ENCODE data around the gene EID2B. TPM values are rescaled to one million over a fixed set of nuclear protein-coding genes. Genes with fewer than 3 reads are reported as not detected.

The EID2B gene
- total and polyA plus RNA-seq, 2 of the 13 experiments (the other 11 are each of a cell fraction or from before 2014, with no cell fraction given) = 2.5 to 3.7 TPM

DNA sequence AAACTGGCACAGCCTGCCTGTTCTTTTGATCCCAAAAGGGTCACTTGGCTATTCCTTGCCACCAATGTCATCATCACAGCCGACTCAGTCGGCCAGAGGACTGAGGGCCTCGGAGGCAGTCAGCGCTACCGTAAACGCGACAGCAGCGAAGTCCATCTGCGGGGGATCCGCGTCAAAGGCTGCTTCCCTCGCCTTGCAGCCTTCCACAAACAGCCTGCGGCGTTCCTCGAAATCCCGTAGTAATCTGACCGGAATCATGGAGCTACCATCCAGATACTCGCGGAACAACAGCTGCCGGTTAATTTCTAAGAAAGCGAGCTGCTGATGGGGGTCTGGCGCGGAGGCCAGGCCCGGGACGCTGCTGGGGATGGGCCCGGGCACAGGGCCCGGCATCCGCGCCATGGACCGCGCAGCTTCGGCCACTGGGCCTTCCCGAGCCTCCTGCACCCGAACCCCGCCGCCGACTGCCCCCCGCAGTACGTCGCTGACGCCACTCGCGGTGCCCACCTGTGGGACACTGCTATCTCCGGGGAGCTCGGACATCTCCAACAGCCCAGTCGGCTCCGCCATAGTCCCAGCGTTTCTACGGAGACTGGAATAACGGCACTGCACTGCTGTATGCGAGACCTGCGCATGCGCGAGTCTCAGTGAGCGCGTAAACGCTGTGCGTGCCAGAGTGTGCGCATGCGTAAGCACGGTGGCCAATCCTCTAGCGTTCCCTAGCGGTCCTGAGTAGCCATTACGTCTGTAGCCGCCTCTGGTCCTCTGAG, at the start of gene EID2B (continued):
- TF ChIP-seq, protein P1, sequence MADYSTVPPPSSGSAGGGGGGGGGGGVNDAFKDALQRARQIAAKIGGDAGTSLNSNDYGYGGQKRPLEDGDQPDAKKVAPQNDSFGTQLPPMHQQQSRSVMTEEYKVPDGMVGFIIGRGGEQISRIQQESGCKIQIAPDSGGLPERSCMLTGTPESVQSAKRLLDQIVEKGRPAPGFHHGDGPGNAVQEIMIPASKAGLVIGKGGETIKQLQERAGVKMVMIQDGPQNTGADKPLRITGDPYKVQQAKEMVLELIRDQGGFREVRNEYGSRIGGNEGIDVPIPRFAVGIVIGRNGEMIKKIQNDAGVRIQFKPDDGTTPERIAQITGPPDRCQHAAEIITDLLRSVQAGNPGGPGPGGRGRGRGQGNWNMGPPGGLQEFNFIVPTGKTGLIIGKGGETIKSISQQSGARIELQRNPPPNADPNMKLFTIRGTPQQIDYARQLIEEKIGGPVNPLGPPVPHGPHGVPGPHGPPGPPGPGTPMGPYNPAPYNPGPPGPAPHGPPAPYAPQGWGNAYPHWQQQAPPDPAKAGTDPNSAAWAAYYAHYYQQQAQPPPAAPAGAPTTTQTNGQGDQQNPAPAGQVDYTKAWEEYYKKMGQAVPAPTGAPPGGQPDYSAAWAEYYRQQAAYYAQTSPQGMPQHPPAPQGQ (CRISPR knock-in tag; IDR thresholded peaks at IDR 0.05; ENCODE audit: borderline replicate concordance) = no peak
- no peak for TF ChIP-seq ZNF616 (CRISPR knock-in tag; IDR thresholded peaks at IDR 0.05; ENCODE audit: low read depth)
- TF ChIP-seq, protein P2, sequence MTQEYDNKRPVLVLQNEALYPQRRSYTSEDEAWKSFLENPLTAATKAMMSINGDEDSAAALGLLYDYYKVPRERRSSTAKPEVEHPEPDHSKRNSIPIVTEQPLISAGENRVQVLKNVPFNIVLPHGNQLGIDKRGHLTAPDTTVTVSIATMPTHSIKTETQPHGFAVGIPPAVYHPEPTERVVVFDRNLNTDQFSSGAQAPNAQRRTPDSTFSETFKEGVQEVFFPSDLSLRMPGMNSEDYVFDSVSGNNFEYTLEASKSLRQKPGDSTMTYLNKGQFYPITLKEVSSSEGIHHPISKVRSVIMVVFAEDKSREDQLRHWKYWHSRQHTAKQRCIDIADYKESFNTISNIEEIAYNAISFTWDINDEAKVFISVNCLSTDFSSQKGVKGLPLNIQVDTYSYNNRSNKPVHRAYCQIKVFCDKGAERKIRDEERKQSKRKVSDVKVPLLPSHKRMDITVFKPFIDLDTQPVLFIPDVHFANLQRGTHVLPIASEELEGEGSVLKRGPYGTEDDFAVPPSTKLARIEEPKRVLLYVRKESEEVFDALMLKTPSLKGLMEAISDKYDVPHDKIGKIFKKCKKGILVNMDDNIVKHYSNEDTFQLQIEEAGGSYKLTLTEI (CRISPR knock-in tag; conservative IDR thresholded peaks at IDR 0.05) = no peak
- peak; percentile 42; the same call in 1 of the 2 replicates for TF ChIP-seq NR2C2 (CRISPR knock-in tag; IDR thresholded peaks at IDR 0.05; ENCODE audit: borderline replicate concordance)
- TF ChIP-seq, protein P3, sequence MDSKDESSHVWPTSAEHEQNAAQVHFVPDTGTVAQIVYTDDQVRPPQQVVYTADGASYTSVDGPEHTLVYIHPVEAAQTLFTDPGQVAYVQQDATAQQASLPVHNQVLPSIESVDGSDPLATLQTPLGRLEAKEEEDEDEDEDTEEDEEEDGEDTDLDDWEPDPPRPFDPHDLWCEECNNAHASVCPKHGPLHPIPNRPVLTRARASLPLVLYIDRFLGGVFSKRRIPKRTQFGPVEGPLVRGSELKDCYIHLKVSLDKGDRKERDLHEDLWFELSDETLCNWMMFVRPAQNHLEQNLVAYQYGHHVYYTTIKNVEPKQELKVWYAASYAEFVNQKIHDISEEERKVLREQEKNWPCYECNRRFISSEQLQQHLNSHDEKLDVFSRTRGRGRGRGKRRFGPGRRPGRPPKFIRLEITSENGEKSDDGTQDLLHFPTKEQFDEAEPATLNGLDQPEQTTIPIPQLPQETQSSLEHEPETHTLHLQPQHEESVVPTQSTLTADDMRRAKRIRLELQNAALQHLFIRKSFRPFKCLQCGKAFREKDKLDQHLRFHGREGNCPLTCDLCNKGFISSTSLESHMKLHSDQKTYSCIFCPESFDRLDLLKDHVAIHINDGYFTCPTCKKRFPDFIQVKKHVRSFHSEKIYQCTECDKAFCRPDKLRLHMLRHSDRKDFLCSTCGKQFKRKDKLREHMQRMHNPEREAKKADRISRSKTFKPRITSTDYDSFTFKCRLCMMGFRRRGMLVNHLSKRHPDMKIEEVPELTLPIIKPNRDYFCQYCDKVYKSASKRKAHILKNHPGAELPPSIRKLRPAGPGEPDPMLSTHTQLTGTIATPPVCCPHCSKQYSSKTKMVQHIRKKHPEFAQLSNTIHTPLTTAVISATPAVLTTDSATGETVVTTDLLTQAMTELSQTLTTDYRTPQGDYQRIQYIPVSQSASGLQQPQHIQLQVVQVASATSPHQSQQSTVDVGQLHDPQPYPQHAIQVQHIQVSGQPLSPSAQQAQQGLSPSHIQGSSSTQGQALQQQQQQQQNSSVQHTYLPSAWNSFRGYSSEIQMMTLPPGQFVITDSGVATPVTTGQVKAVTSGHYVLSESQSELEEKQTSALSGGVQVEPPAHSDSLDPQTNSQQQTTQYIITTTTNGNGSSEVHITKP (CRISPR knock-in tag; IDR thresholded peaks at IDR 0.05; ENCODE audit: low read depth) = no peak; the same call in 1 of the 2 replicates
- TF ChIP-seq NONO (IDR thresholded peaks at IDR 0.05) = no peak
- no peak for TF ChIP-seq NONO (CRISPR knock-in tag; conservative IDR thresholded peaks at IDR 0.05)
- no peak for TF ChIP-seq ZNF282 (IDR thresholded peaks at IDR 0.05; ENCODE audit: partially characterized antibody)
- TF ChIP-seq ZNF124 (CRISPR knock-in tag; IDR thresholded peaks at IDR 0.05) = peak; percentile 49; the same call in 1 of the 2 replicates
- TF ChIP-seq, protein P4, sequence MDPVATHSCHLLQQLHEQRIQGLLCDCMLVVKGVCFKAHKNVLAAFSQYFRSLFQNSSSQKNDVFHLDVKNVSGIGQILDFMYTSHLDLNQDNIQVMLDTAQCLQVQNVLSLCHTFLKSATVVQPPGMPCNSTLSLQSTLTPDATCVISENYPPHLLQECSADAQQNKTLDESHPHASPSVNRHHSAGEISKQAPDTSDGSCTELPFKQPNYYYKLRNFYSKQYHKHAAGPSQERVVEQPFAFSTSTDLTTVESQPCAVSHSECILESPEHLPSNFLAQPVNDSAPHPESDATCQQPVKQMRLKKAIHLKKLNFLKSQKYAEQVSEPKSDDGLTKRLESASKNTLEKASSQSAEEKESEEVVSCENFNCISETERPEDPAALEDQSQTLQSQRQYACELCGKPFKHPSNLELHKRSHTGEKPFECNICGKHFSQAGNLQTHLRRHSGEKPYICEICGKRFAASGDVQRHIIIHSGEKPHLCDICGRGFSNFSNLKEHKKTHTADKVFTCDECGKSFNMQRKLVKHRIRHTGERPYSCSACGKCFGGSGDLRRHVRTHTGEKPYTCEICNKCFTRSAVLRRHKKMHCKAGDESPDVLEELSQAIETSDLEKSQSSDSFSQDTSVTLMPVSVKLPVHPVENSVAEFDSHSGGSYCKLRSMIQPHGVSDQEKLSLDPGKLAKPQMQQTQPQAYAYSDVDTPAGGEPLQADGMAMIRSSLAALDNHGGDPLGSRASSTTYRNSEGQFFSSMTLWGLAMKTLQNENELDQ (CRISPR knock-in tag; IDR thresholded peaks at IDR 0.05; ENCODE audit: borderline replicate concordance) = no peak
- TF ChIP-seq, protein P5, sequence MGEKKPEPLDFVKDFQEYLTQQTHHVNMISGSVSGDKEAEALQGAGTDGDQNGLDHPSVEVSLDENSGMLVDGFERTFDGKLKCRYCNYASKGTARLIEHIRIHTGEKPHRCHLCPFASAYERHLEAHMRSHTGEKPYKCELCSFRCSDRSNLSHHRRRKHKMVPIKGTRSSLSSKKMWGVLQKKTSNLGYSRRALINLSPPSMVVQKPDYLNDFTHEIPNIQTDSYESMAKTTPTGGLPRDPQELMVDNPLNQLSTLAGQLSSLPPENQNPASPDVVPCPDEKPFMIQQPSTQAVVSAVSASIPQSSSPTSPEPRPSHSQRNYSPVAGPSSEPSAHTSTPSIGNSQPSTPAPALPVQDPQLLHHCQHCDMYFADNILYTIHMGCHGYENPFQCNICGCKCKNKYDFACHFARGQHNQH (CRISPR knock-in tag; IDR thresholded peaks at IDR 0.05) = peak; percentile 48; the same call in 1 of the 2 replicates
- TF ChIP-seq NBN (conservative IDR thresholded peaks at IDR 0.05) = no peak
- TF ChIP-seq ZNF138 (CRISPR knock-in tag; IDR thresholded peaks at IDR 0.05; ENCODE audit: low read depth) = no peak
- TF ChIP-seq SYNCRIP (IDR thresholded peaks at IDR 0.05; ENCODE audit: insufficient read depth, low read depth, low read length) = no peak
- TF ChIP-seq NFE2L2 (IDR thresholded peaks at IDR 0.05; ENCODE audit: low read length) = no peak
- TF ChIP-seq MAZ (IDR thresholded peaks at IDR 0.05; ENCODE audit: borderline replicate concordance, low read depth, low read length) = no peak
- TF ChIP-seq MAZ (CRISPR knock-in tag; IDR thresholded peaks at IDR 0.05; ENCODE audit: low read depth) = peak; percentile 58; the same call in 1 of the 2 replicates
- 0 out of 2 replicates have a peak, but pooled peaks have one; percentile 38 for TF ChIP-seq RNF2 (conservative IDR thresholded peaks at IDR 0.05; ENCODE audit: low read depth)

All from HepG2 (cell line).